GM18907 (cell line): ENCODE data around the gene PTPRD.
A peak's percentile ranks its signal among the peaks of the same experiment; 100 is the strongest.

Experiments
- ATAC-seq: cut with Tn5 transposase; IDR thresholded peaks from one replicate; pipeline ENCODE4 v1.9.1; 2021; ENCODE audit warnings: mild to moderate bottlenecking, moderate library complexity; ENCODE audit not compliant: unreplicated experiment

PTPRD gene

GRCh38 chr9:10272830-10273229 lies 340.0 kb downstream of the PTPRD start:
- ATAC-seq, result no peak

GRCh38 chr9:10268531-10269485 lies 344.0 kb downstream of the PTPRD start:
- ATAC-seq, result peak; percentile 87

- ATAC-seq, result no peak
Measured at GRCh38 chr9:10265153-10265631, 347.6 kb downstream of the PTPRD start.

GRCh38 chr9:10260501-10260900 lies 352.3 kb downstream of the PTPRD start:
- ATAC-seq, result no peak

- no peak for ATAC-seq
Measured at GRCh38 chr9:10259668-10260067, 353.1 kb downstream of the PTPRD start.

GRCh38 chr9:10255758-10256157 lies 357.0 kb downstream of the PTPRD start:
- no peak for ATAC-seq

GRCh38 chr9:10254338-10254737 lies 358.5 kb downstream of the PTPRD start:
- ATAC-seq, result no peak

GRCh38 chr9:10253341-10253740 lies 359.5 kb downstream of the PTPRD start:
- no peak for ATAC-seq

- ATAC-seq, result no peak
Measured at GRCh38 chr9:10252174-10252573, 360.6 kb downstream of the PTPRD start.

GRCh38 chr9:10251490-10251889 lies 361.3 kb downstream of the PTPRD start:
- ATAC-seq, result no peak

- no peak for ATAC-seq
Measured at GRCh38 chr9:10250219-10250618, 362.6 kb downstream of the PTPRD start.

GRCh38 chr9:10248890-10249289 lies 363.9 kb downstream of the PTPRD start:
- no peak for ATAC-seq

GRCh38 chr9:10242255-10242654 lies 370.5 kb downstream of the PTPRD start:
- no peak for ATAC-seq

GRCh38 chr9:10238087-10238486 lies 374.7 kb downstream of the PTPRD start:
- no peak for ATAC-seq

- no peak for ATAC-seq
Measured at GRCh38 chr9:10237584-10237983, 375.2 kb downstream of the PTPRD start.

GRCh38 chr9:10236161-10236560 lies 376.6 kb downstream of the PTPRD start:
- ATAC-seq, result no peak

GRCh38 chr9:10235376-10235775 lies 377.4 kb downstream of the PTPRD start:
- no peak for ATAC-seq

GRCh38 chr9:10232352-10232930 lies 380.4 kb downstream of the PTPRD start:
- ATAC-seq, result no peak

GRCh38 chr9:10230512-10230911 lies 382.3 kb downstream of the PTPRD start:
- ATAC-seq, result peak; percentile 97

GRCh38 chr9:10228082-10228481 lies 384.7 kb downstream of the PTPRD start:
- no peak for ATAC-seq

GRCh38 chr9:10226996-10227395 lies 385.8 kb downstream of the PTPRD start:
- ATAC-seq, result no peak

GRCh38 chr9:10212702-10213101 lies 400.1 kb downstream of the PTPRD start:
- no peak for ATAC-seq
